B cell (primary cell): Measurements from ENCODE around the gene SGPP2.
"Not testable (repeated sequence)": the region's sequence is repeated elsewhere in the genome, so short reads cannot be mapped to it uniquely, and the experiment has no call there.

Experiments used
- CTCF ChIP-seq: fragments of 200-600 bp; IDR thresholded peaks from one replicate; pipeline ENCODE4 v1.8.0; 2022; ENCODE audit warnings: antibody characterized with exemption, mild to moderate bottlenecking
- EZH2 ChIP-seq: IDR thresholded peaks from 2 replicates; pipeline ENCODE4 v1.6.1; 2012; ENCODE audit warnings: borderline replicate concordance, low read depth, mild to moderate bottlenecking, moderate library complexity, low read length; ENCODE audit not compliant: insufficient read depth, poor library complexity, severe bottlenecking

GRCh38 chr2:222435400-222436039 is 11.2 kb downstream of the SGPP2 start:
- TF ChIP-seq CTCF, EZH2: not testable (repeated sequence)
